ENCODE measurements around the gene PRDM12.

The PRDM12 gene

DNA sequence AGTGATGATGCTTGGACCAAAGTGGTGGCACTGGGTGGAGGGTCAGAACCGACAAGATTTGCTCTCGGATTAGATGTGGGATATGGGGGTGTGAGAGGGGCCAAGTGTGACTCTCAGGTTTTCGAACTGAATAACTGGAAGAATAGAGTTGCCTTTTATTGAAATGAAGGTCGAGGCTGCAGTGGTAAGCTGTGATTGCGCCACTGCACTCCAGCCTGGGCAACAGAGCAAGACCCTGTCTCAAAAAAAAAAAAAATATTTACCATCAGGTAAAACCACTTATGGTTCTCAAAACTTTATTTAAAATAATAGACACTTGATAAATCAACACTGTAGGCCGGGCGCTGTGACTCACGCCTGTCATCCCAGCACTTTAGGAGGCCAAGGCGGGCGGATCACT, 56.4 kb downstream of the PRDM12 start:
- DNase-seq (ENCODE audit: low read depth): no peak

DNA sequence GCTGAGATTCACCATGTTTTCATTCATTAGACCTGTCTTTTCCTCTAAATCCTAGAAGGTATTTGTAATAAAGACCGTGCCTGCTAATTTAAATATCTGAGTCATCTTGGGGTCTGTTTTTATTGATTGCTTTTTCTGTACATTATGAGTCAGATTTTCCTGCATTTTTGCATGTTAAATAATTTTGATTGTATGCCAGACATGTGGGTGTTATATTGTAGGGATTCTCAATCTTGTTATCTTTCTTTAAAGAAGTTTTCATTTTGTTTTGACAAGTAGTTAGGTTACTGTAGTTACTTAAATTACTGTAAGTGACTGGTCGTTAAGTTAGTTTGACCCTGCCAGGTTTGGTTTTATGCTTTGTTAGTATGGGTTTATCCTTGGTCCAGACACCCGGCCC, 64.3 kb downstream of the PRDM12 start:
- peak; percentile 65 for DNase-seq (ENCODE audit: low read depth)

DNA sequence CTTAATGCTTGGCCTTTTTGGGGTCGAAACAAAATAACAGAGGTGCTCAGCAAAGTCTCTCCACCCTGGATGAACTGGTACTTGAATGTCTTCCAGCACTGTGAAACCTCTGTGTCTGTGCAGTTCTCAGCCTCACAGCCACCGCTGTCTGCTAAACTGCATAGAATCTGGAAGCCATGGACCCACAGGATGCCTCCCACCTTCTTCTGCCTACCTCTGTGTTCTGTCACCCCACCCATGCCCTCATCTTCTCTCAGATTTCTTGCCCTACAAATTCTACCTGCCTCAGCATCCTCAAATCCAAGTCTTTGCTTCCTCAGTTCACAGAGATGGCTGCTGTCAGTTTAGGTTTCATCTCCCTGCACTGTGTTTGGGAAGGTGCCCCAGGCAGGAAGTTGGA, 64.8 kb downstream of the PRDM12 start:
- no peak for DNase-seq (ENCODE audit: low read depth)

DNA sequence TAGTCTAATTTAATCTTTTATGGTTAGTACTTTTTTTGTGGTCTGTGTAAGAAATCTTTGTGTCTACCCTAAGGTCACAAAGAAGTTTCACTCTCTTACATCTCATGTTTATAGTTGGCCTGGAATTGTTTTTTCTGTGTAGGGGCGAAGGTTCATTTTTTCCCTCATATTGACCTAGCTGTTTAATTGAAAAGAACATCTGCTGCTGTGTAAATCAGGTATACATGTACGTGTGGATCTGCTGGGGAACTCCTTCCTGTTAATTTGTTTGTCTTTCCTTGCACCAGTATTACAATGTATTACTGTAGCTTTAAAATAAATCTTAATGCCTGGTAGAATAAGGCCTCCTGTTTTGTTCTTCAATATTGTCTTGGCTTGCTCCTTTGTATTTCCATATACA, 67.0 kb downstream of the PRDM12 start:
- DNase-seq (ENCODE audit: low read depth): no peak

DNA sequence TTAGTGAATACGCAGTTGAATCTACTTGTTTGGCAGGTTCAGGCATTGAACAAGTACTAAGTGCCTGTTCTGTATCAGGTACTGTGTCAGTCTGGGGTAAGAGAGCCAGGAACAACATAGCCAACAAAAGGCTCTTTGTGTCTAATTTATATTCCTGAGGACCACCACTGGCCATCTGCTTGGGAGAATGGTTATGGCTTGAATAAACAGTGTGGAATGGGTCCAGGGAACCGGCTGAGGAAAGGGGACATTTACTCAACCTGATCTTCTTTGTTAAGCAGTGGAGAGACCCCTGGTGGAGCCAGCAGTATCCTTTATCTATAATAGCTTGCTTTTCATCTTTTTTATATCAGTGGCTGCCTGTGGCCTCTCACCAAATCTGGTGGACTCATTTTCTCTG, 67.7 kb downstream of the PRDM12 start:
- DNase-seq (ENCODE audit: low read depth): no peak
